ENCODE measurements around the gene SHROOM3.
A peak's percentile ranks its signal among the peaks of the same experiment; 100 is the strongest.

DNA sequence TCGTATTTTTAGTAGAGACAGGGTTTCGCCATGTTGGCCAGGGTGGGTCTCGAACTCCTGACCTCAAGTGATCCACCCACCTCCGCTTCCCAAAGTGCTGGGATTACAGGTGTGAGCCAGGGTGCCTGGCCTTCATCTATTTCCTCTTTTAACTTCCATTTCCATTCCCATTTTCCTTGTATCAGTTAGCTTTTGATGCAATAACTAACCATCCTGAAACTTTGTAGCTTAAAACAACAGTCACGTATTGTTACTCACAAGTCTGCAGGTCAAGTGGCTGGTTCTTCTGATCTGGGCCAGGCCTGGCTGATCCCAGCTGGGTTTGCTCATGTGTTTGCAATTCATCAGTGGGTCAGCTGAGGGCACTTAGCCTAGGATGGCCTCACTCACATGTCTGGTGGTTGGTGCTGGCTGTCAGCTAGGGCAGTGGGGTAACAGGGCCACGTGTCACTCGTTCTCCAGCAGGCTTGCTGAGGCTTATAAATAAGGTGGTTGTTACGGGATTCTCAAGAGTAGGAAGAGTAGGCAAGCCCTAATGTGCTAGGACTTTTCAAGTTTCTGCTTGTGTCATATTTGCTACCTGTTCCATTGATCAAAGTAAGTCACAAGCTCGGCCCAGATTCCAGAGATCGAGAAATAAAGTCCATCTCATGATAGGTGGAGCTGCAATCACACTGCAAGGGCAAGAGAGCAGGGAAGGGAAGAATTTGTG, 374.7 kb downstream of the SHROOM3 start:
- TF ChIP-seq, protein P1, sequence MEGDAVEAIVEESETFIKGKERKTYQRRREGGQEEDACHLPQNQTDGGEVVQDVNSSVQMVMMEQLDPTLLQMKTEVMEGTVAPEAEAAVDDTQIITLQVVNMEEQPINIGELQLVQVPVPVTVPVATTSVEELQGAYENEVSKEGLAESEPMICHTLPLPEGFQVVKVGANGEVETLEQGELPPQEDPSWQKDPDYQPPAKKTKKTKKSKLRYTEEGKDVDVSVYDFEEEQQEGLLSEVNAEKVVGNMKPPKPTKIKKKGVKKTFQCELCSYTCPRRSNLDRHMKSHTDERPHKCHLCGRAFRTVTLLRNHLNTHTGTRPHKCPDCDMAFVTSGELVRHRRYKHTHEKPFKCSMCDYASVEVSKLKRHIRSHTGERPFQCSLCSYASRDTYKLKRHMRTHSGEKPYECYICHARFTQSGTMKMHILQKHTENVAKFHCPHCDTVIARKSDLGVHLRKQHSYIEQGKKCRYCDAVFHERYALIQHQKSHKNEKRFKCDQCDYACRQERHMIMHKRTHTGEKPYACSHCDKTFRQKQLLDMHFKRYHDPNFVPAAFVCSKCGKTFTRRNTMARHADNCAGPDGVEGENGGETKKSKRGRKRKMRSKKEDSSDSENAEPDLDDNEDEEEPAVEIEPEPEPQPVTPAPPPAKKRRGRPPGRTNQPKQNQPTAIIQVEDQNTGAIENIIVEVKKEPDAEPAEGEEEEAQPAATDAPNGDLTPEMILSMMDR (IDR thresholded peaks at IDR 0.05; ENCODE audit: low read depth, low read length, missing input control), result no peak
- TF ChIP-seq TAF1 (conservative IDR thresholded peaks at IDR 0.05) (no peak), GABPA (IDR thresholded peaks at IDR 0.05 in 1 of 2, conservative IDR thresholded peaks at IDR 0.05 in 1 of 2) (peak in 1 of 2 donors; percentile 38)
- TF ChIP-seq, protein P2, sequence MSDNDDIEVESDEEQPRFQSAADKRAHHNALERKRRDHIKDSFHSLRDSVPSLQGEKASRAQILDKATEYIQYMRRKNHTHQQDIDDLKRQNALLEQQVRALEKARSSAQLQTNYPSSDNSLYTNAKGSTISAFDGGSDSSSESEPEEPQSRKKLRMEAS (IDR thresholded peaks at IDR 0.05), result peak; percentile 83

Measured in liver (tissue), 3 donors.